ENCODE data around the gene SPOCK3.

DNA sequence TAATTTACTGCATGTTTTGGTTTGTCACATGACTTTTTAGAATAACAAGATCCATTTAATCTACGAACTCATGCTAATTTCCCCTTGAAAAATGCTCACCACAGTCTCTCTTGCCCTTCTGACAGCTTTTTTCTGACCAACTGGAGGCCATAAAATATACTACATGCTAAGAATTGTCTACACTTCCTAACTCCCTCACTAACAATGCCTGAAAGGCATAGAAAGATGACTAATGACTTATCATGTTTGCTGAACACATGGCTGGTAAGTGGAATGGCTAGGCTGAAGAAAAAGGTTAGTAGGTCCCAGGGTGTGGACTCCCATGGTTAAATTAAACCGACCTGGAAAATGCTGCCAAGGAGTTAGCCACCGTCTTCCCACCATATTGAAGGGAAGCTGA lies 309.9 kb downstream of the SPOCK3 start:
- TF ChIP-seq, protein P1, sequence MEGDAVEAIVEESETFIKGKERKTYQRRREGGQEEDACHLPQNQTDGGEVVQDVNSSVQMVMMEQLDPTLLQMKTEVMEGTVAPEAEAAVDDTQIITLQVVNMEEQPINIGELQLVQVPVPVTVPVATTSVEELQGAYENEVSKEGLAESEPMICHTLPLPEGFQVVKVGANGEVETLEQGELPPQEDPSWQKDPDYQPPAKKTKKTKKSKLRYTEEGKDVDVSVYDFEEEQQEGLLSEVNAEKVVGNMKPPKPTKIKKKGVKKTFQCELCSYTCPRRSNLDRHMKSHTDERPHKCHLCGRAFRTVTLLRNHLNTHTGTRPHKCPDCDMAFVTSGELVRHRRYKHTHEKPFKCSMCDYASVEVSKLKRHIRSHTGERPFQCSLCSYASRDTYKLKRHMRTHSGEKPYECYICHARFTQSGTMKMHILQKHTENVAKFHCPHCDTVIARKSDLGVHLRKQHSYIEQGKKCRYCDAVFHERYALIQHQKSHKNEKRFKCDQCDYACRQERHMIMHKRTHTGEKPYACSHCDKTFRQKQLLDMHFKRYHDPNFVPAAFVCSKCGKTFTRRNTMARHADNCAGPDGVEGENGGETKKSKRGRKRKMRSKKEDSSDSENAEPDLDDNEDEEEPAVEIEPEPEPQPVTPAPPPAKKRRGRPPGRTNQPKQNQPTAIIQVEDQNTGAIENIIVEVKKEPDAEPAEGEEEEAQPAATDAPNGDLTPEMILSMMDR (IDR thresholded peaks at IDR 0.05): no peak
- no peak for TF ChIP-seq NR3C1 (CRISPR knock-in tag; conservative IDR thresholded peaks at IDR 0.05; ENCODE audit: low read depth)

All from WTC11 (cell line).